Urinary bladder (tissue), 4 donors: Measurements from ENCODE around the gene WDR91. TPM values are rescaled to one million over a fixed set of nuclear protein-coding genes. Genes with fewer than 3 reads are reported as not detected.

Source experiments
- DNase-seq: peaks from one replicate; pipeline ENCODE4 v3.0.0-alpha.2; 2015; ENCODE audit errors: extremely low spot score
- H3K27ac ChIP-seq: one replicate; pipeline ENCODE4 v1.5.1; 2013; ENCODE audit warnings: low read depth, mild to moderate bottlenecking, moderate library complexity
- H3K36me3 ChIP-seq: one replicate; pipeline ENCODE4 v1.6.1; 2013; ENCODE audit warnings: mild to moderate bottlenecking, moderate library complexity; ENCODE audit not compliant: insufficient read depth
- H3K4me1 ChIP-seq: one replicate; pipeline ENCODE4 v1.6.1; 2013; ENCODE audit warnings: mild to moderate bottlenecking, moderate library complexity; ENCODE audit not compliant: insufficient read depth
- H3K4me3 ChIP-seq: one replicate; pipeline ENCODE4 v1.5.1; 2013; ENCODE audit warnings: low read depth, low read length
- WGBS: extraction: QIAGEN DNeasy Blood & Tissue Kit; methylation state at CpG from one replicate; pipeline ENCODE4 v1.1.7; 2013; 5-methylcytosine and 5-hydroxymethylcytosine counted together
- polyA plus RNA-seq: library from polyadenylated mRNA; stranded (reverse); fragments of 200-250 nt; gene quantifications from one replicate; pipeline ENCODE4 v1.2.3, GENCODE V29; 2013
- total RNA-seq: library from RNA; depleted of rRNA; stranded (reverse); fragments of >200 nt; gene quantifications from one replicate; pipeline ENCODE4 v1.2.3, GENCODE V29; 2014
- donor health status: healthy with polysubstance abuse.
- donor health status: healthy.

Gene WDR91
- 11.4 TPM for total RNA-seq
- polyA plus RNA-seq, result 14.1 TPM

GRCh38 chr7:135211179-135211945 is at the start of gene WDR91:
Gene WDR91 (minus strand): TSS chr7:135211526. CDS start chr7:135211502, 24 bp downstream.
- Histone ChIP-seq H3K27ac (peak within 1 kb of the TSS; percentile 96), H3K4me3 (peak within 1 kb of the TSS; percentile 72), H3K36me3 (no peaks in the 10 kb centered on the region), H3K4me1 (no peaks in the 10 kb centered on the region)
- DNase-seq, result peak; percentile 72
- under 1% methylated on average over 82 of the region's 82 CpGs for WGBS

- H3K36me3 ChIP-seq, result no peaks in the 10 kb centered on the region
- no peak overlapping the region for H3K27ac ChIP-seq
- 72% methylated on average over 2 of the region's 2 CpGs for WGBS
Measured at GRCh38 chr7:135260470-135260869, 49.1 kb upstream of the WDR91 start.

GRCh38 chr7:135259702-135260101 is 48.4 kb upstream of the WDR91 start:
- Histone ChIP-seq H3K27ac (no peak overlapping the region), H3K4me1 (no peaks in the 10 kb centered on the region), H3K36me3 (no peaks in the 10 kb centered on the region), H3K4me3 (no peak overlapping the region)
- DNase-seq, result no peak
- WGBS, result 86% methylated on average over 6 of the region's 6 CpGs

More at GRCh38 chr7:135260470-135260869, 49.1 kb upstream of the WDR91 start:
- DNase-seq, result no peak
- Histone ChIP-seq H3K4me1 (no peaks in the 10 kb centered on the region), H3K4me3 (no peak overlapping the region)

GRCh38 chr7:135258585-135258984 is 47.3 kb upstream of the WDR91 start:
- H3K36me3 ChIP-seq, result no peaks in the 10 kb centered on the region
- DNase-seq, result no peak
- H3K4me3 ChIP-seq, result no peak overlapping the region
- WGBS, result 88% methylated on average over 3 of the region's 3 CpGs
- H3K4me1 ChIP-seq, result no peaks in the 10 kb centered on the region
- H3K27ac ChIP-seq, result no peak overlapping the region

- DNase-seq, result no peak
- Histone ChIP-seq H3K27ac (no peak overlapping the region), H3K4me3 (no peak overlapping the region), H3K4me1 (no peaks in the 10 kb centered on the region), H3K36me3 (no peaks in the 10 kb centered on the region)
- 79% methylated on average over 4 of the region's 4 CpGs for WGBS
Measured at GRCh38 chr7:135257790-135258189, 46.5 kb upstream of the WDR91 start.

- DNase-seq, result no peak
- H3K4me1 ChIP-seq, result no peaks in the 10 kb centered on the region
- H3K27ac ChIP-seq, result peak overlapping the region; percentile 69
- 37% methylated on average over 9 of the region's 9 CpGs for WGBS
- H3K36me3 ChIP-seq, result no peaks in the 10 kb centered on the region
- H3K4me3 ChIP-seq, result no peak overlapping the region
Measured at GRCh38 chr7:135253851-135254771, 42.8 kb upstream of the WDR91 start.

GRCh38 chr7:135251496-135252391 is 40.4 kb upstream of the WDR91 start:
- WGBS, result 93% methylated on average over 4 of the region's 4 CpGs
- Histone ChIP-seq H3K36me3 (no peaks in the 10 kb centered on the region), H3K27ac (no peak overlapping the region), H3K4me3 (no peak overlapping the region), H3K4me1 (no peaks in the 10 kb centered on the region)
- DNase-seq, result no peak

GRCh38 chr7:135248546-135248945 is 37.2 kb upstream of the WDR91 start:
- Histone ChIP-seq H3K4me1 (no peaks in the 10 kb centered on the region), H3K36me3 (no peaks in the 10 kb centered on the region), H3K4me3 (no peak overlapping the region), H3K27ac (no peak overlapping the region)
- no peak for DNase-seq
- 82% methylated on average over 3 of the region's 3 CpGs for WGBS

GRCh38 chr7:135247746-135248471 is 36.6 kb upstream of the WDR91 start:
- 95% methylated on average over 22 of the region's 22 CpGs for WGBS
- Histone ChIP-seq H3K4me3 (no peak overlapping the region), H3K36me3 (no peaks in the 10 kb centered on the region), H3K27ac (no peak overlapping the region), H3K4me1 (no peaks in the 10 kb centered on the region)
- no peak for DNase-seq

GRCh38 chr7:135246191-135246825 is 35.0 kb upstream of the WDR91 start:
- Histone ChIP-seq H3K36me3 (no peaks in the 10 kb centered on the region), H3K4me1 (no peaks in the 10 kb centered on the region), H3K27ac (no peak overlapping the region), H3K4me3 (no peak overlapping the region)
- DNase-seq, result no peak
- 97% methylated on average over 43 of the region's 43 CpGs for WGBS

- WGBS, result 90% methylated on average over 9 of the region's 9 CpGs
Measured at GRCh38 chr7:135245226-135246190, 34.2 kb upstream of the WDR91 start.

More at GRCh38 chr7:135245226-135246190, 34.2 kb upstream of the WDR91 start:
- DNase-seq, result no peak
- H3K4me3 ChIP-seq, result no peak overlapping the region
- H3K36me3 ChIP-seq, result no peaks in the 10 kb centered on the region
- H3K4me1 ChIP-seq, result no peaks in the 10 kb centered on the region
- H3K27ac ChIP-seq, result no peak overlapping the region
